Measurements from ENCODE around the gene LAMB1. TPM values are rescaled to one million over a fixed set of nuclear protein-coding genes. Genes with fewer than 3 reads are reported as not detected.

The LAMB1 gene
- polyA plus RNA-seq, 6 donors from 2014 or later, result 0.82 to 1.1 TPM; not detected in 4

DNA sequence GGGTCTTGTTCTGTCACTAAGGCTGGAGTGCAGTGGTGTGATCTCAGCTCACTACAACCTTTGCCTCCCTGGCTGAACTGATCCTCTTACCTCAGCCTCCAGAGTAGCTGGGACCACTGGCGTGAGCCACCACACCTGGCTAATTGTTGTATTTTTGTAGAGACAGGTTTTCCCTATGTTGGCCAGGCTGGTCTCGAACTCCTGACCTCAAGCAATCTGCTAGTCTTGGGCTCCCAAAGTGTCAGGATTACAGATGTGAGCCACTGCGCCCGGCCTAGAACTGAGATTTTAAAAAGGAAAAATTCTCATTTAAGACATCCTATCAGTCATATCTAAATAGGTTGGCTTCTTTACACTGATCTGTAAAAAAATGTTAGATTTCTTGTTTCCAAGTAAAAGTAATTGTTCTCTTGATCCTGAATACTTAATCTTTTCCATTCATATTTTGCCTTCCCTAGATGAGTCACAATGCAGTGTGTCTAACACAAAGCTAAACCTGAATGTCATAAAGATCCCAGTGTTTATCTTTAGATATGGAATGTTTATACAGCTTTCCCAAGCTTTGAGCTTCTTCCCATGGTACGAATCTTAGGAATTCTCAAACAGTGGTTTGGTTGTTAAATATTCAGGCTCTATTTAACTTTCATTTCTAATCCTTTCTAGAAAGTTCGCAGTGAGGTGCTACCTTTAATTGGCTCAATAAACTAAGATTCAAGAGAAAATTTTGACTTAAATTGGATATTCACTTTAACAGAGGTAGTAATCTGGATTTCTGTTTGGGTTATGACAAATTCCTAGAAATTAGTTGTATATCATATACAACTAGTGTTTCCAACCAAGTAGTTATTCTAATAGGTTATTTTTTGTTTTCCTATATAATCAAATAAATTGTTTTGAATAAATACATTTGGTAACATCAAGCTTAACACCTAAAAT lies 12.1 kb upstream of the LAMB1 start:
- no peak for ATAC-seq (ENCODE audit: low read depth in 2 of 2)
- Mint-ChIP-seq H3K4me1 (no peaks in the 10 kb centered on the region), H3K27ac (no peak overlapping the region), H3K4me3 (no peak overlapping the region), H3K27me3 (peaks cover 23 to 40% (median 40%) of the 10 kb centered on the region in 3 donors), H3K9me3 (no peaks in the 10 kb centered on the region), H3K36me3 (no peaks in the 10 kb centered on the region)
- no peak for DNase-seq

GRCh38 chr7:108014215-108014614 lies 11.3 kb upstream of the LAMB1 start:
- H3K27me3 Mint-ChIP-seq, result peaks cover 15 to 37% (median 33%) of the 10 kb centered on the region in 3 donors
- DNase-seq (no peak), ATAC-seq (ENCODE audit: low read depth in 2 of 2) (no peak)
- H3K4me1 Mint-ChIP-seq, result no peaks in the 10 kb centered on the region
- no peaks in the 10 kb centered on the region for H3K9me3 Mint-ChIP-seq
- no peak overlapping the region for H3K4me3 Mint-ChIP-seq
- no peak overlapping the region for H3K27ac Mint-ChIP-seq
- no peaks in the 10 kb centered on the region for H3K36me3 Mint-ChIP-seq

GRCh38 chr7:108012499-108013430 lies 9.8 kb upstream of the LAMB1 start:
- no peaks in the 10 kb centered on the region for H3K36me3 Mint-ChIP-seq
- no peaks in the 10 kb centered on the region for H3K9me3 Mint-ChIP-seq
- no peak for DNase-seq
- no peak for ATAC-seq (ENCODE audit: low read depth in 2 of 2)
- H3K4me3 Mint-ChIP-seq, result no peak overlapping the region
- no peaks in the 10 kb centered on the region for H3K4me1 Mint-ChIP-seq
- H3K27ac Mint-ChIP-seq, result peak overlapping the region in 1 of 6 donors; percentile 31
- H3K27me3 Mint-ChIP-seq, result peaks cover 22 to 26% (median 24%) of the 10 kb centered on the region in 3 donors

GRCh38 chr7:108010377-108010776 lies 7.4 kb upstream of the LAMB1 start:
- Mint-ChIP-seq H3K27me3 (peaks cover 29 to 35% (median 34%) of the 10 kb centered on the region in 3 donors), H3K27ac (no peak overlapping the region), H3K36me3 (no peaks in the 10 kb centered on the region), H3K9me3 (peaks cover 0 to 1% (median 0%) of the 10 kb centered on the region in 7 donors), H3K4me3 (no peak overlapping the region), H3K4me1 (no peaks in the 10 kb centered on the region)
- no peak for DNase-seq
- ATAC-seq (ENCODE audit: low read depth in 2 of 2), result no peak

DNA sequence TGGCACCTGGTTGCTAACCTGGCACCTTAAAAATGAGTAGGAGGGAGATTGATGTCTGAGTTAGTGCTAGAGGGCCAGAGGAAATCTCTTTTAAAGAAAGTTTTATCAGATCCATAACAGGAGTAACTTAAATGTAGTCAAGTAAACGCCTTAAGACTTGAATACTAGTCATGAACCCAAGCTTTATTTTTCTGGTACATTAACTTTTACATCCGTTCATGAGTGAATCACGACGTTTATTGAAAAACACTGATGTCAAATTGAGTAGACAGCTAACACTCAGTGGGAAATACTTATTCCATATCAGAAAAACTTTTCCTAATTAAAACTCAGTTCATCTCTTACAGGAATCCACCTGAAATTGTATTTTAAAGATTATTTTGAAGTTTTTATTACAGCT lies 6.9 kb upstream of the LAMB1 start:
- no peak for ATAC-seq (ENCODE audit: low read depth in 2 of 2)
- H3K27me3 Mint-ChIP-seq, result peaks cover 34 to 40% (median 39%) of the 10 kb centered on the region in 3 donors
- peaks cover 0 to 1% (median 0%) of the 10 kb centered on the region in 7 donors for H3K9me3 Mint-ChIP-seq

DNA sequence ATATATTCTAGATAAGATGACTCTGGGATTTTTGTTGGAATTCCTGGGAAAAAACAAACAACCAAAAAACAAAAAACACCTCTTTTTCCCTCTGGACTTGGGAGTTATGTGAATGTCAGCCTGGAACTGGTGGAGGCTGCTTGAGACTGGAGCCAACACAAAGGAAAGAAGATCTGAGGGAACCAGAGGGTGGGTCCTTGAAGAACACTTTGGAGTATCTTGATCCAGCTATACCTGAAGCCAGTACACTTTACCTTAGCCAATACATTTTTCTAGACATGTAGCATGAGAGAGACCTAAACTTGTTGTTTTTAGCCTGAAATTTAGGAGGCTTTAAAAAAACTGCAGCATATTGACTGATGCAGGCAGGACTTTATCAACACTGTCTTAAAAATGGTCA lies 5.9 kb upstream of the LAMB1 start:
- peaks cover 4 to 7% (median 5%) of the 10 kb centered on the region in 3 donors for H3K4me1 Mint-ChIP-seq
- peaks cover 0 to 5% of the 10 kb centered on the region in 2 donors for H3K36me3 Mint-ChIP-seq
- ATAC-seq (ENCODE audit: low read depth in 2 of 2), result no peak
- no peak overlapping the region for H3K27ac Mint-ChIP-seq
- H3K27me3 Mint-ChIP-seq, result peaks cover 40 to 51% (median 49%) of the 10 kb centered on the region in 3 donors
- DNase-seq, result no peak
- peaks cover 0 to 4% (median 1%) of the 10 kb centered on the region in 7 donors for H3K9me3 Mint-ChIP-seq
- no peak overlapping the region for H3K4me3 Mint-ChIP-seq

More for the DNA sequence above, 6.9 kb upstream of the LAMB1 start:
- H3K4me3 Mint-ChIP-seq, result no peak overlapping the region
- H3K36me3 Mint-ChIP-seq, result no peaks in the 10 kb centered on the region
- no peak for DNase-seq
- no peak overlapping the region for H3K27ac Mint-ChIP-seq
- H3K4me1 Mint-ChIP-seq, result peaks cover 0 to 3% (median 0%) of the 10 kb centered on the region in 3 donors

GRCh38 chr7:108008240-108008639 lies 5.3 kb upstream of the LAMB1 start:
- H3K4me3 Mint-ChIP-seq, result no peak overlapping the region
- ATAC-seq (ENCODE audit: low read depth in 2 of 2), result no peak
- no peak overlapping the region for H3K27ac Mint-ChIP-seq
- H3K27me3 Mint-ChIP-seq, result peaks cover 43 to 54% (median 50%) of the 10 kb centered on the region in 3 donors
- peaks cover 0 to 7% of the 10 kb centered on the region in 2 donors for H3K36me3 Mint-ChIP-seq
- H3K4me1 Mint-ChIP-seq, result peaks cover 5 to 13% (median 9%) of the 10 kb centered on the region in 3 donors
- H3K9me3 Mint-ChIP-seq, result peaks cover 0 to 5% (median 1%) of the 10 kb centered on the region in 7 donors
- DNase-seq, result no peak

- DNase-seq (no peak), ATAC-seq (ENCODE audit: low read depth in 2 of 2) (no peak)
- Mint-ChIP-seq H3K27ac (no peak overlapping the region), H3K4me1 (peaks cover 8 to 16% (median 12%) of the 10 kb centered on the region in 3 donors), H3K9me3 (peaks cover 0 to 5% (median 1%) of the 10 kb centered on the region in 7 donors), H3K36me3 (peaks cover 0 to 7% of the 10 kb centered on the region in 2 donors), H3K4me3 (no peak overlapping the region), H3K27me3 (peaks cover 42 to 53% (median 50%) of the 10 kb centered on the region in 3 donors)
Measured at GRCh38 chr7:108007762-108008161, 4.8 kb upstream of the LAMB1 start.

GRCh38 chr7:108007261-108007660 lies 4.3 kb upstream of the LAMB1 start:
- H3K27me3 Mint-ChIP-seq, result peaks cover 40 to 53% (median 50%) of the 10 kb centered on the region in 3 donors
- peaks cover 0 to 7% of the 10 kb centered on the region in 2 donors for H3K36me3 Mint-ChIP-seq
- no peak for DNase-seq
- H3K9me3 Mint-ChIP-seq, result peaks cover 0 to 5% (median 1%) of the 10 kb centered on the region in 7 donors
- ATAC-seq (ENCODE audit: low read depth in 2 of 2), result no peak
- H3K4me3 Mint-ChIP-seq, result no peak overlapping the region
- H3K4me1 Mint-ChIP-seq, result peaks cover 11 to 18% (median 15%) of the 10 kb centered on the region in 3 donors
- H3K27ac Mint-ChIP-seq, result no peak overlapping the region

- DNase-seq, result no peak
- no peak for ATAC-seq (ENCODE audit: low read depth in 2 of 2)
- Mint-ChIP-seq H3K27me3 (peaks cover 52 to 60% (median 59%) of the 10 kb centered on the region in 3 donors), H3K36me3 (peaks cover 0 to 7% of the 10 kb centered on the region in 2 donors), H3K27ac (peak overlapping the region in 1 of 6 donors; percentile 2), H3K4me3 (peak overlapping the region; percentile 62 to 87 (median 80)), H3K4me1 (peaks cover 17 to 30% (median 24%) of the 10 kb centered on the region in 3 donors), H3K9me3 (peaks cover 0 to 5% (median 1%) of the 10 kb centered on the region in 7 donors)
Measured at GRCh38 chr7:108004220-108005142, 1.5 kb upstream of the LAMB1 start.

GRCh38 chr7:108003599-108003935 lies 606 bp upstream of the LAMB1 start:
- peaks cover 17 to 30% (median 24%) of the 10 kb centered on the region in 3 donors for H3K4me1 Mint-ChIP-seq
- no peak for ATAC-seq (ENCODE audit: low read depth in 2 of 2)
- peaks cover 57 to 67% (median 60%) of the 10 kb centered on the region in 3 donors for H3K27me3 Mint-ChIP-seq
- peak overlapping the region; percentile 53 to 87 (median 78) for H3K4me3 Mint-ChIP-seq
- peaks cover 0 to 5% (median 1%) of the 10 kb centered on the region in 7 donors for H3K9me3 Mint-ChIP-seq
- no peak overlapping the region for H3K27ac Mint-ChIP-seq
- peaks cover 0 to 7% of the 10 kb centered on the region in 2 donors for H3K36me3 Mint-ChIP-seq
- DNase-seq, result no peak
